GM21447 (cell line): ENCODE data around the gene GYPC.
A peak's percentile ranks its signal among the peaks of the same experiment; 100 is the strongest.

Experiments
- ATAC-seq: cut with Tn5 transposase; IDR thresholded peaks from one replicate; pipeline ENCODE4 v1.9.1; 2021; ENCODE audit not compliant: unreplicated experiment

GYPC gene

DNA sequence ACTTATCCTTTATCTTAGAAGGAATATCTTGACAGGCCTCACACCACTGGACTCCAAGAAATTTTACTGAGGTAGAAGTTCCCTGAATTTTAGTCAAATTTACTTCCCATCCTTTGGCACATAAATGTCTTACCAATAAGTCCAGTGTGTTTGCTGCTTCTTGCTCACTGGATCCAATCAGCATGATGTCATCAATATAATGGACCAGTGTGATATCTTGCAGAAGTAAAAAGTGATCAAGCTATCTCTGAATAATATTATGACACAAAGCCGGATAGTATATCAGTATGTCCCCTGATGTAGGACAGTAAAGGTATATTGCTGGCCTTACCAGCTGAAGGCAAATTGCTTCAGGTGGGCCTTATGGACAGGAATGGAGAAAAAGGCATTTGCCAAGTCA, 6.9 kb upstream of the GYPC start:
- ATAC-seq: no peak

DNA sequence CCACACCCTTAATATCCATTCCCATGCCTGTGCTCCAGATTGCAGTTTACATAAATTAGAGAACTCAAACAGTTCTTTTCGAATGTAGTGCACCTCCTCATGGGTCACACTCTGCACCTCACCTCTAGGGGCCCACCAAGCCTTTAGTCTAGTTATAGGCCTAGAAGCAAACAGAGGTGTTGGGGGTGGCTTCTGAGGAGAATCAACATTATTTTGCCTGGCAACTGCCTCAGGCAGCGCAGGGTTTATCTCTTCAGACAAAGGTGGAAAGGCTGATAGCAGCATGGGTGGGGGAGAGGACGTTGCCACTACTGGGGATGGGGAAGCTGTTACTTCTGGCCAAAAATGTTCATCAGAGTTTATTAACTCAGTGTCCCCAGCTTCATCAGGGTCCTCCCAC, 5.0 kb upstream of the GYPC start:
- no peak for ATAC-seq

DNA sequence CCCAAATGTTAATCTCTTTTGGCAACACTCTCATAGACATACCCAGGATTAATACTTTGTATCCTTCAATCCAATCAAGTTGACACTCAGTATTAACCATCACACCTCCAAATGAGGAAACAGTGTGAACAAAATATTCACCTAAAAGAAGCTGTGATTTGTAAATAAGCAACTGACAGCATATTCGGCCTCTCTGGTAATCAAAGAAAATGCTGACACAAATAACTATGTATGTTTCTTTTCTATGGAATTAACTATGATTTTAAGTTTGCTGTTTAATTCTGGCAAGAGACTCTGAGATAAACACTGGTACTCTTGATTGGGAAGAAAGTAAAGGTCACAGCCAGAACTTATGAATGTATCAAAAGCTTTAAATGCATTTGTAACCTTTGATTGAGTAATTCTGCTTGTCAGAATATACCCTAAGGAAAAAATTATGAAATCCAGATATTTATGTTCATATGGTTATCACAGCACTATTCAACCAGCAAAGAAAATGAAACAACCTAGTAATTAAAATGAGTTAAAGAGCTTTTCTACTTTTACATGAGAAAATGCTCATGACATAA, 3.6 kb upstream of the GYPC start:
- no peak for ATAC-seq

DNA sequence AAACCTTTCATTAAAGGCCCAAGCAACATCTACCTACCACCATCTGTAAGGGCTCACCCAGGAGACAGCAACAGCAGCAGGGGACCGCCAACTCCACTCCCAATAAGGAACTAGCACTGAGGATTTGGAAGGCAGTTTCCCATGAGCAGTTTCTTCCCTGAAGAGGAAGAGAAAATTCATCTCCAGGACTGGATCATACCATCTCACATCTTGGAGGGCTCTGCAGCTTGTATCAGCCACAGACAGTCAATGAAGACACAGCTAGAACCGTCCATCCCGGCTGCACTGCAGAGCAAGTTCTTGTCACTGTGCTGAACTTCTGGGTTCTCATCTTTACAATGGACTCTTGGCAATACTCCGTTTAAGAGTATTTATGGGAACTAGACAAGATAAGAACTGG, 2.8 kb upstream of the GYPC start:
- no peak for ATAC-seq

DNA sequence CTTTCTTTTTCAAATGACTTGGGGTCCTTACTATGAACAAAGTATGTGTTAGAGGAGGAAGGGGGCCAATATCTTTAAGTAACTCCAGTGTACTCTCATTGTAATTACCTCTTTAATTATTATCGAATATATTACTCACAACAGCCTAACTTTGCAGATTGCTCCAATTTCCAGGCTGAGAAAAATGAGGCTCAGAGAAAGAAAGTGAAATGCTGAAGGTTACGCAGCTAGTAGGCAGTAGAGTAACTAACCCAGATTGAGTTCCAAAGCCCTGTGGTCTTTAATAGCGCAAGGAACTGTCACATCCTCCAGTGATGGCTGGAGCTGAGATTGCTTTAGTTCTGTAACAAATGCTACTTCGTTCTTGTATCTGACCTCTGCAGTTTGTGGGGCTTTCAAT, 2.2 kb upstream of the GYPC start:
- no peak for ATAC-seq

DNA sequence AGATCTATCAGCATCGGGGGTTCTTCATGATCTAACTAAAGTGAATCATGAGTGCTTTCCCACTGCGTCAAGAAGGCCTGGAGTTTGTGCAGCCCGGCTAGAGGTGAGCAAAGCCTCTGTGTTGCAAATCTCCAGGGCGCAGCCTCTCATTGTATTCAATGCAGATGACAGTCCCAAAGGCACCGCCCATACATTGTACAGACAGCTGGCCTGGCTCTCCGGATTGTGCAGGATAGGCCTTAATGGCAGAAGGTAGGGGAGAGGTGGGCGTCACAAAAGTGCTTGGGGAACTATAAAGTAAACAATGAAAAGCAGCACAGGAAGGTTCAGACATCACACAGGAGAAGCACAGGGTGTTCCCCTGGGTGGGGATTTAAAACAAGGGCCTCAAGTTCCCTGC, 907 bp upstream of the GYPC start:
- no peak for ATAC-seq

DNA sequence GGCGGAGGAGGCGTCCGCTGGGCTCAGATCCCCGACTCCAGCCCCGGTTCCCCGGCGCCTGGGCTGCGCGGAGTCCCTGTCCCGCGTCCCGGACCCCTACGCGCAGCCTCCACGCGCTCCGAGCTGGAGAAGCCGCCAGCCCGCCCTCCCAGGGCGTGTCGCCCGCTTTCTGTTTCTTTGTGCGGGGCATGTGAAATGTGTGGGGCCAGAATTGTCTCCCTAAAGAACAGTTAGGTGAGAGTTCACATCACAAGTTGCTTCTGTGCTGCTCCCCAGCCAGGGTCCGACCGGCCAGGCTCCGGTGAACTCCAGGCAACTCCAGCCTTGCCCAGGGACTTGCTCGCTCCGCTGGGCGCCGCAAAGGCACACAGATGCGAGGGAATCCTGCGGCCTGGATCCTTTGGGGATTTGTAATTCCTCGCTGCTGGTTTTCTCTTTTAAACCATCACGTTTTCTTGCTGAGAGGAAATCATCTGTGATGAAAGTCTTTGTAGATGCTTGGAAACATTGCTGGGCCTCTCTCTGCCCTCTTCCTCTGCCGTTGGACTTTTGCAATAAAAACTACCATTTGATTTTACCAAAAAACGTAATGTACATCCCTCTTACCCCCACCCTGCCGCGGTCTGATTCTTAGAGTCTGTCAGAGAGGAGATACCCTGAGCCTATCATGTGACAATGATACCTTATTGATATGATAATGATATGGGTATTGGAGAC, 631 bp downstream of the GYPC start:
- peak; percentile 14 for ATAC-seq

DNA sequence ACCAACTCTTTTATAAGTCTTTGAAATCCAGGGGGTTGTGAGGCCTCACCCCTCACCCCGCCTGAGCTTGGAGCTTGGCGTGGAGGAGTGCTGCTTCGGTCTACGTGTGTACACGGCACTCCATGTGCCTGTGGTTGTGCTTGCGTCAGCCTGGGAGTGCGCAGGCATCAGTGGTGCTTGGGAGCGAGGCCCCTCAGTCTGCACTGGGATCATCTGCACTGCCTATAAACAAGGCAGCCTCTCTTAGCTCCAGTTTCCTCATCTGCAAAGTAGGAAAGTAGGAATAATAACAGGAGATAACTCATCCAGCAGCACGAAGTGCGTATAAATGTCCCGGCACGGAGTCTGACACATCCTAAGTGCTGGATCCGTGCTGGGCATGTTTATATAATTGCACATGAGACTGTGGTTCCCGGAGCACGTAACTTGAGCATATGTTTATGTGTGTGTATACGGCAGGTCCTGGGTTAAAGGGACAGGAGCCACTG, 1.2 kb downstream of the GYPC start:
- ATAC-seq: peak; percentile 20

DNA sequence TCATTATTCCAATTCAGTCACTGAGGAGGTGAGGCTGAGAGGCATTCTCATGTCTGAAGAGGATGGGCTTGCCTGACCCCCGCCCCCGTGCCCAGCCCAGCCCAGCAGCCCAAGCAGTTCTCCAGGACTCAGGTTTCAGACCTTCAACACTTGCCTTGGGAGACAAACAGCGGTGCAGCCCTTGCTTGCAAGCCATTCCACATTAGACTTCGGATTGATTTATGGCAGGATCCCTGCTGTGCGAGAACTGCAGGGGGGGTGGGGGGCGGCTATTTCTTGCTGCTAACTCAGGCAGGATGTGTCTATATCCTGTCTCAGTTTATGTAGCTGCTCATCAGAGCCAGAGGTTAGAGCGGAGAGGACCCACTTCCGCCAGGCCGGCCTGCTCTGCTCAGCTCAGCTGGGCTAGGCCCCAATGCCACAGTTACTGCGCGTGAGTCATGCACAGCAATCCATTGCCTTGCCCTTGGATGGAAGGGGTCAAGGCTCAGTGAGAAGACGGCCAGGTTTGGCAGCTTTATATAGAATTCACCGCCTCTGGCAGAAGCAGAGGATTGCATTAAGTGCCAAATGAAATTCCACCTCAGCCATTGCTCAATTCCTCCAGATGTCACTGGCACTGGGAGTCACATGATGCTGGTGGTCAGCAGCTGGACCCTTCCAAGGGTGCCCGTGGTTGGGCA, 1.8 kb downstream of the GYPC start:
- ATAC-seq: peak; percentile 59

DNA sequence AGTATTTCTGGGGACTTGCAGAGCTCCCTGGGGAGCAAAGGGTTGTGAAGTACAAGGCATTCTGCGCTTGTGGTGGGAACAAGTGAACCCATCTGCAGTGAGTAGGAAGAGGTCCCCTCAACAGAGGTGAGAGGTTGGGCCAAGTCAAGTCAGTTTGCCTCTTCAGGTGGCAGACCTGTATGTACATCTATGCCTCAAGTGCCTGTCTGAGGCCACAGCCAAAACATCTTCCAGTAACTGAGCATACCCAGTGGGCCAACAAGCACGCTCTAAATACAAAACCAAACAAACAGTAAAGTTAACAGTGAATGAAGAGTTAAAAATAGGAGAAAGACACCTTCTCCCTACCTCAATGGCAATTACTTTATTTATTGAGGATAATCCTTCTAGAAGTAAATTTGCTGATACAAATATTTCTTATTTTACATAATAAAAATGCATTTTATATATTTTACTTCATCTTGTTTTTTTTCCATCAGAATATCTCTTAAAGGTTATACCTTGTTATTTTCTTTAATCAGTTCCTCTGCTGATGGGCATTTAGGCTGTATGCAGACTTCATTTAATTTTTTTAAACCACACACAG, 2.5 kb downstream of the GYPC start:
- peak; percentile 15 for ATAC-seq

DNA sequence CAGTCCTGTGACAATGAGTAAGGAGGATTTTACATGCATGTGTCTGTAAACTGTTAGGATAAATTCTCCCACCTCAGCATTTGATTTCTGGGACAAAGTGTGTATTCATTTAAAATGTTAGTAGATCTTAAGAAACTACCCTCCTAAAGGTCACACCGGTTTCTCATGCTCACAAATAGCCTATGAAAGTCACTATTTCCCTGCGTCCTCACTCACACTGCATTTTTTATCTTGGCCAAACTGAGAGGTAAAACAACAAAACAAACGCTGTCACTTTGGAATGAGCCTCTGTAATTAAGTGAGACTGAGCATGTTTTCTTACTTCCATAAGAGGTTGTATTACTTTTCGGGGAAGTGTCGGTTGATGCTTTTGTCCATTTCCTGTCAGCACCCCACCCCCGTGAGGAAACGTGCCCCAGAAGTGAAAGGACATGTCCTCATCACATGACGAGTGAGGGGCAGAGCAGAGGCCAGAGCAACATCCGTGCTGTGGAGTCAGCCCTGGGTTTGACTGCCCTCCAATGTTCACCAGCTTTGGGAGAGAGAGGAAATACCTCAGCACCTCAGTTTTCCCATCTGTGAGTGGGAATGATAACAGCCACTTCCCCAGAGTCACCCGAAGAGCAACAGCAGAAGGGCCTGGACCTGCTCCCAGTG, 3.1 kb downstream of the GYPC start:
- peak; percentile 46 for ATAC-seq

DNA sequence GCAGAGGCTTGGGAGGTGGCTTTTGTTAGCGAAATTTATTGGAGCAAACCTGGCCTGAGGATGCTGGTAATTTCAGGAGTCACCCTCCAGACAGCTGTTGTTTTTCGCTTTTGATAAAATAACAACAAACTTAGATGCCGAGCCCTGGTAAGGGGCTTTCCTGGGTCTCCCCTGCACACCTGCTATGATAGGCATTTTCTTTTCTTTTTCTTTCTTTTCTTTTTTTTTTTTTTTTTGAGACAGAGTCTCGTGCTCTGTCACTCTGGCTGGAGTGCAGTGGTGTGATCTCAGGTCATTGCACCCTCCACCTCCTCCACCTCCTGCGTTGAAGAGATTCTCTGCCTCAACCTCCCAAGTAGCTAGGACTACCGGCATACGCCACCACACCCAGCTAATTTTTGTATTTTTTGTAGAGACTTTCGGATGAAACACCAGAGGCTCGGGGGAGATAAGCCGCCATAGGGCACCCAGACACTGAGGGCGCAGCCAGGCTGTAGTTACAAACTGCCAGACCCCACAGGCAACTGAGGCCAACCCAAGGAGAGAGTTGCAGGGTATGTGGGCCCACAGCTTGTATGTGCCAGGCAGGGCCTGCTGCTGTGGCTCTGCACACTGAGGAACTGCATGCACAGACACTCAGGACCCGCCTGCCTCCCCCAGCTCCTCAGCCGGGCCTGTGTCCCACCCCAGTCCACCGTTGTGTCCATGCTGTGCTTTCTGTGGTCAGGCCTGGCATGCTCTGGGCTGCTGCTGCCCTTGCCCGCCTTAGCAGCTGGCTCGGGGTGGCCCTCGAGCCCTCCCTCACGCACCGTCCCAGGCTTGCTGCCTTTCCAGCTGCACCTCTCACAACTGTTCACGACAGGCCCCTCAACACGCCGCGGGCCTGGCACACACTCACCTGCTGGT, 3.9 kb downstream of the GYPC start:
- no peak for ATAC-seq

DNA sequence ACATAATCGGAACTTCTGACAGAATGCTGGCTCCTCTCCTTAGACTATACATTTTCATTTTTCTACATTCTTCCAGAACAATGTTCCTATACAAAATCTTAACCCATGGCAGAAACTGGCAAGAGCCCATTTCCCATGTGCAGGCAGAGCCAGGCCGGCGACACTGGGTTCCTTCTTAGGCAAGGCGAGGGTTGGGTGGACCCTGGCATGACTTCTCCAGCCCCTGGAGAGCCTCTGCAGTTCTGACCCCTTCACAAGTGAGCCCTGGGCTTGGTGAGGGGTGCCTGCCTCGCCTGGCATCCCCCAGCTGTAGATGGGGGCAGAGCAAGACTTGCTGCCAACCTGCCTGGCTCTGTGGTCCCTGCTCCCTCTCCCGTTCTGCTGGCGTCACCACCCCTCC, 5.0 kb downstream of the GYPC start:
- ATAC-seq: no peak

DNA sequence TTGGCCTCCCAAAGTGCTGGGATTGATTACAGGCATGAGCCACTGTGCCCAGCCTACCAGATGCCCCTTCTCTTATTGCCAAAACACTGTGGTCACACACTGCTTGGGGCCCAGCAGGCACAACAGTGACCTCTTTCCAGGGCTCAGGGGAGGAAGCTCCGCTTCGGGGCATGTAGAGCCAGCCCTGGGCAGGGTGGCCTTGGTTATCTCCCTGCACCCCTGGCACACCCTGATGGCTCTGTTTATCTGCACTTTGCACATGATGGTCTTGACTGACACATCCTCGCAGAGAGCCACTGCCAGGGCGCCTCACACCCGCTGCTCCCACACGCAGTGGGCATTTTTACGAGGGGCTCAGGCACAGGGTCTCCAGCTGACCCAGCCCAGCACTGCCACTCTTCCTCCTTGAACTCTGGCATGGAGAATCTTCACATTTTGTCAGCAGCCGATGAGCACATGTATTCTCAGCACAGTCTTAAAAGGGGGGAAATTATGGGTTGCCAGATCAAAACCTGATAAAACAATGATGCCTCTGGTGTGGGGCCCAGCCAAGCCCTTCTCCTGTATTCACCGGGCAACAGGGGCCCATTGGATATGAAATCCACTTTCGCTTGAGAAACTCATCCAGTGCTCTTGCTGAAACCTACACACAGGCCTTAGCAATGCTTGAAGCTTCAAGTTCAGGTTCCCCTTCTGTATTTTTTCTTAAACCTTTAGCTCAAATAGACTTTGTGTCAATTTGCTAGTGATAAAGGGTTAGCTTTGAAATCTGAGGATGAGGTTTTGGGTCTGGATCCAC, 5.9 kb downstream of the GYPC start:
- ATAC-seq: no peak

DNA sequence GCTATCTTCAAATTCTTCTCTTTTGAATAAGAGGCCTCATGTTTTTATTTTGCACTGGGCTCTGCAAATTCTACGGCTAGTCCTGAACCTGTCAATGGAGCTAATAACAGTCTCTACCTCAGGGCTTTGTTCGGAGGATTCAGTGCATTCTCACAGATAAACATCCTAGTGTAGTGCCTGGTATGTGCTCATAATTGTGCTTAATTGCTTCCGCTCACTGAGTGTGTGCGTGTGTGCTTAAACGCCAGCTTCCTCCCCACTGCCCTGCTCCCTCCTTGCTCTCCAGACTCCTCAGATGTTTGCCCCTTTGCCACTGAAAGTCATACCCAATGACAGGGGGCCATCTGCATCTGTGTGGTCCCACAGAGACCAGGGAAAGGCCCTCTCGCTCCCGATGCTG, 6.7 kb downstream of the GYPC start:
- no peak for ATAC-seq

DNA sequence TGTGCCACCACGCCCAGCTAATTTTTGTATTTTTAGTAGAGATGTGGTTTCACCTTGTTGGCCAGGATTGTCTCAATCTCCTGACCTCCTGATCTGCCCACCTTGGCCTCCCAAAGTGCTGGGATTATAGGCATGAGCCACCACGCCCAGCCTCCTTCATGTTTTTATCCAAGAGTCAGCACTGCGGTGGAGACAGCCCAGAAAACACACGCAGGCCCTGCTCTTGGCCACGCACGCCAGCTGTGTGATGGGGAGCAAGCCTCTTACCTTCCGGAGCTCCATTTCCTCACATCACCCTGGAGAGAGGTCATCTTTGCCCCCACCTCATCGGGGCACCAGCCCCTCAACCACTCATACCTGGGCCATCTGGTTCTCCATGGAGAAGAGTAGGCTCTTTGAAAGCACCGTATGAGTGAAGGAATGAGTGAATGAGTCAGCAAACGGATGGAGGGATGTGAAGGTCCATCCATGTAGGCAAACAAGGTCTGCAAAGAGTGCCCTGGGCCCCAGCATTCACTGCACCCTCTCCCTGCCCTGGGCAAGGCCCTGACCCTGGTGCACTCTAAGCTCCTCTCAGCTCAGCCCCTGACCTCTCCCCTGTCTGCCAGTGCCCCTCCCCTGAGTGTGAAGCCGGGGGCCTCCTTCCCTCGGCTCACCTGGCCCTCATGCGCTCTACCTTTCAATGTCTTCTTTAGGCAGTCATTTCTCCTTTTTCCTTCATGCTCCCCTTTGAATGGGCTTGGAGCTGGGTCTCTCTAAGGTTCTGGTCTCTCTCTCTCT, 7.4 kb downstream of the GYPC start:
- no peak for ATAC-seq

DNA sequence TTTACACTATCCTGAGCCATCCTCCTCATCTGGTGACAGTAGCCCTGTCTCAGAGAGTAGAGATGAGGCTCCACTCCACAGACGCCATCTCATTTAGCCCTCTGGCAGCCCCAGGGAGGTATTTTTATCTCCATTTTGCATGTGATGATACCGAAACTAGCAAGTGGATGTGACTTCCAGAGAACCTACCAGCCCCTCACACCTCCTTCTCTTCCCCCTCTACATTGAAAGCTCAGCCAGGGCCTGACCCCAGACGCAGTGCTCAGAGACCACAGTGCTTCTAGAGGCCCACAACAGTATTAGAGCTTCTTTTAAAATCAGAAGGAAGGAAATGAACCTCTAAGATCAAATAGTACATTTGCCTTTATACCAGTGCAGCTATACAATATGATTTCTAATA, 8.3 kb downstream of the GYPC start:
- ATAC-seq: peak; percentile 80

DNA sequence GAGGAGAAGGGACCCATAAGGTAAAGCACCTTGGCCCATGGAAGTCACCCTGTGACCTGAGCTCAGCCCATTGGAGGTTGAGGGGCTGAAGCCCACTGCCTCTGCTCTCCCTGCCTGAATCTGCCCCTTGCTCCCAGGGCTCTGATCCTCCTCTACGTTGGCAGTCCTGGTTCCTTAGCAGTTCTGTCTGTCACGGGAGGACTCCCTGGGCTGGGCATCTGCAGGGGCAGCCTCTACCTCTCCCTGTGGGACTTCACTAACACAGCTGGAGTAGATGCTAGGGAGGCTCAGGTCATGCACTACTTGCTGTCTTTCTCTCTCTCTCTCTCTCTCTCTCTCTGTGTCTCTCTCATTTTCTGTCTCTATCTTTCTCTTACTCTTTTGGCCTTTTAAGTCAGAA, 8.7 kb downstream of the GYPC start:
- peak; percentile 31 for ATAC-seq

DNA sequence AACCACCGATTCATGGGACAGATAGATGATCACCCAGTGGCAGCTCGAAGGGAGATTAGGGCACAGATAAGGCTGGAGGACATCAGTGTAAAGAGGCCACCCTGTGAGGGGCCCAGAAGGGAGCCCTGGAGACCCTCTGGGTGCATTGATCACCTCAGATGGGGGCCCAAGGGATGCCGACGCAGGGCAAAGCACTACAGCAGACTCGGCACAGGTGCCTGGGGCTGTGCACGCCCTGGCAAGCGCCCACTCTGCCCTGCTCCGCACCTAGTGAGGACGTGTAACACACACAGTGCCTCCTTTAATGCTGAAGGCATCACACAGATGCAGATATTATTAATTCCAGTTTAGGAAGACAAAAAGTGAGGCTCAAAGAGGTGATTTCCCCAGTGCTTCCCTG, 9.5 kb downstream of the GYPC start:
- no peak for ATAC-seq
